ENCODE results near the gene PRORP. TPM values are rescaled to one million over a fixed set of nuclear protein-coding genes. Genes with fewer than 3 reads are reported as not detected.

Gene PRORP
- total and polyA plus RNA-seq, 2 of the 8 experiments (the other 6 are each of a cell fraction or from before 2014, with no cell fraction given), result 30.0 to 44.8 TPM

GRCh38 chr14:35117112-35117511, 5.2 kb upstream of the PRORP start:
- H3K56ac ChIP-seq (replicated peaks; ENCODE audit: insufficient read length, low read depth, low read length), result no peak overlapping the region
- H3K14ac ChIP-seq (ENCODE audit: insufficient read length), result no peak overlapping the region
- H3K18ac ChIP-seq (ENCODE audit: extremely low read depth, low read length), result no peak overlapping the region
- H3K4me2 ChIP-seq (ENCODE audit: insufficient read depth in 1 of 2, low read depth in 2 of 2, low read length in 2 of 2), result no peak overlapping the region
- H4K91ac ChIP-seq (replicated peaks; ENCODE audit: insufficient read length, low read length), result no peak overlapping the region
- POLR2A ChIA-PET (ENCODE audit: partially characterized antibody), result interaction anchor here (0.6 to 1.3 kb wide), 6 partner anchors 8 to 71 kb away, joined by 3 to 9 read pairs (median 3); partner anchors contain the start of gene FAM177A1
- H3K79me2 ChIP-seq (ENCODE audit: control insufficient read depth in 1 of 2, insufficient read depth in 2 of 2, low read length in 2 of 2), result no peaks in the 10 kb centered on the region
- CTCF ChIA-PET (ENCODE audit: partially characterized antibody), result interaction anchor here (0.9 to 1.0 kb wide), 3 partner anchors 16 to 303 kb away, joined by 3 read pairs; no protein-coding TSS in a partner anchor
- peaks cover 0 to under 1% of the 10 kb centered on the region in 2 experiments; a peak in 1 of 4 replicates for H3K9me3 ChIP-seq (ENCODE audit: insufficient read depth in 2 of 2, low read depth in 1 of 2, low read length in 1 of 2)
- no peak overlapping the region for H2BK15ac ChIP-seq (ENCODE audit: low read length)
- FAIRE-seq, result no peak
- no peak overlapping the region for H2BK5ac ChIP-seq (ENCODE audit: low read depth, low read length)
- no peak for DNase-seq (ENCODE audit: low read depth in 1 of 2, low spot score in 2 of 2)
- H3K4me3 ChIP-seq (ENCODE audit: extremely low read depth in 1 of 4, insufficient read depth in 2 of 4, low read depth in 3 of 4, low read length in 4 of 4), result no peak overlapping the region
- H2BK12ac ChIP-seq (ENCODE audit: low read depth, low read length), result no peak overlapping the region
- no peak overlapping the region for H3K23ac ChIP-seq (ENCODE audit: insufficient read length)
- H2BK20ac ChIP-seq (ENCODE audit: low read length), result no peak overlapping the region
- peaks cover 2% of the 10 kb centered on the region; the same call in 1 of the 2 replicates for H3K23me2 ChIP-seq (ENCODE audit: low read depth, low read length)
- H4K8ac ChIP-seq (ENCODE audit: extremely low read depth, insufficient read depth, low read length), result no peak overlapping the region
- no peak overlapping the region for H4K5ac ChIP-seq (ENCODE audit: insufficient read length, low read depth, low read length)
- H3K36me3 ChIP-seq (ENCODE audit: control insufficient read depth in 2 of 4, insufficient read depth in 4 of 4, low read length in 3 of 4), result peaks cover 0 to 4% (median 1%) of the 10 kb centered on the region in 4 experiments; a peak in 4 of 8 replicates
- H4K20me1 ChIP-seq (replicated peaks in 1 of 2; ENCODE audit: control insufficient read depth in 1 of 2, insufficient read depth in 2 of 2, low read length in 2 of 2), result no peaks in the 10 kb centered on the region
- peaks cover 0 to 3% (median 0%) of the 10 kb centered on the region in 4 experiments; a peak in 1 of 7 replicates for H3K4me1 ChIP-seq (replicated peaks in 1 of 4; ENCODE audit: control insufficient read depth in 3 of 4, insufficient read depth in 4 of 4, low read length in 3 of 4)
- 96% methylated on average over 2 of the region's 2 CpGs; no CpG with 5 or more reads in 1 of the 2 experiments for WGBS, 2 experiments (ENCODE audit: extremely low coverage in 1 of 2, insufficient coverage in 1 of 2, insufficient read length in 1 of 2, insufficient replicate concordance in 2 of 2, low coverage in 1 of 2, low lambda C conversion rate in 2 of 2, missing lambda C conversion rate in 1 of 2)
- peaks cover 3% of the 10 kb centered on the region for H3K79me1 ChIP-seq (ENCODE audit: low read depth, low read length)
- no peaks in the 10 kb centered on the region for H3K27me3 ChIP-seq (replicated peaks in 1 of 4; ENCODE audit: control insufficient read depth in 3 of 4, extremely low read depth in 1 of 4, insufficient read depth in 3 of 4, low read length in 3 of 4)
- H3K9ac ChIP-seq (replicated peaks in 1 of 4; ENCODE audit: extremely low read depth in 1 of 4, low read depth in 3 of 4, low read length in 3 of 4), result no peak overlapping the region
- H2AFZ ChIP-seq (ENCODE audit: low read length), result no peak overlapping the region
- H2AK5ac ChIP-seq (ENCODE audit: low read depth, low read length), result no peak overlapping the region
- H2BK120ac ChIP-seq (replicated peaks; ENCODE audit: low read depth, low read length), result no peak overlapping the region
- H3K27ac ChIP-seq (ENCODE audit: low read depth, low read length), result no peak overlapping the region
- no peak overlapping the region for H3K4ac ChIP-seq (replicated peaks; ENCODE audit: insufficient read length, low read depth, low read length)
- no peak for TF ChIP-seq TCF12 (IDR thresholded peaks at IDR 0.05; ENCODE audit: low read depth, low read length)
- TF ChIP-seq NANOG (IDR thresholded peaks at IDR 0.05; ENCODE audit: insufficient read depth, low read depth, low read length, poor library complexity, severe bottlenecking), result no peak
- no peak for TF ChIP-seq CTBP2 (IDR thresholded peaks at IDR 0.05; ENCODE audit: borderline replicate concordance, insufficient read depth, insufficient read length, low read length)
- no peak for TF ChIP-seq EP300 (IDR thresholded peaks at IDR 0.05; ENCODE audit: borderline replicate concordance in 1 of 2, low read depth in 2 of 2, low read length in 2 of 2)

Data from H1 (cell line).